Liver (tissue), 9 donors: Measurements from ENCODE around the gene M6PR. TPM values are rescaled to one million over a fixed set of nuclear protein-coding genes. Genes with fewer than 3 reads are reported as not detected.

Experiments used
- DNase-seq: peaks from one replicate; pipeline ENCODE4 v3.0.0-alpha.2; 2017; ENCODE audit warnings: low spot score
- H3K27ac ChIP-seq, 2 donors: one replicate each; pipeline ENCODE4 v1.7.0; 2013; ENCODE audit warnings: inconsistent platforms in 2 of 2, low read length in 2 of 2, control low read depth in 1 of 2, low read depth in 1 of 2, mild to moderate bottlenecking in 1 of 2
- H3K27me3 ChIP-seq, 4 donors: one replicate each; pipeline versions ENCODE4 v1.6.1 to v1.7.0; 2013; ENCODE audit warnings: low read length in 3 of 4, inconsistent platforms in 1 of 4, mild to moderate bottlenecking in 1 of 4, moderate library complexity in 1 of 4; ENCODE audit not compliant: control insufficient read depth in 4 of 4, insufficient read depth in 4 of 4
- H3K36me3 ChIP-seq, 4 donors: one replicate each; pipeline versions ENCODE4 v1.6.1 to v1.7.0; 2013; ENCODE audit warnings: low read length in 3 of 4, mild to moderate bottlenecking in 3 of 4, low read depth in 1 of 4, moderate library complexity in 1 of 4; ENCODE audit not compliant: control insufficient read depth in 4 of 4, insufficient read depth in 3 of 4
- H3K4me1 ChIP-seq, 4 donors: one replicate each; pipeline versions ENCODE4 v1.6.1 to v1.7.0; 2013; ENCODE audit warnings: low read length in 3 of 4, mild to moderate bottlenecking in 3 of 4, moderate library complexity in 1 of 4; ENCODE audit not compliant: control insufficient read depth in 4 of 4, insufficient read depth in 4 of 4
- H3K4me3 ChIP-seq, 3 donors: one replicate each; pipeline versions ENCODE4 v1.6.1 to v1.7.0; 2013; ENCODE audit warnings: low read length in 3 of 3, control low read depth in 1 of 3, low read depth in 1 of 3, mild to moderate bottlenecking in 1 of 3
- H3K9ac ChIP-seq, 2 donors: one replicate each; pipeline ENCODE4 v1.7.0; 2013; ENCODE audit warnings: low read length in 2 of 2, mild to moderate bottlenecking in 2 of 2, moderate library complexity in 2 of 2, control low read depth in 1 of 2, low read depth in 1 of 2
- H3K9me3 ChIP-seq, 4 donors: one replicate each; pipeline versions ENCODE4 v1.6.1 to v1.7.0; 2013; ENCODE audit warnings: low read length in 3 of 4; ENCODE audit not compliant: control insufficient read depth in 4 of 4
- CTCF ChIP-seq: fragments of 150-350 bp; IDR thresholded peaks from 2 replicates; pipeline ENCODE4 v1.5.1; 2017; ENCODE audit warnings: improper control_type of control experiment, low read depth, low read length; ENCODE audit not compliant: missing input control
- EGR1 ChIP-seq, 2 donors: IDR thresholded peaks; 2 replicates each; pipeline ENCODE4 v1.6.1; 2016 to 2018; ENCODE audit warnings: antibody characterized with exemption in 2 of 2, low read depth in 2 of 2
- FOXA1 ChIP-seq: IDR thresholded peaks from 2 replicates; pipeline ENCODE4 v1.6.1; 2016; ENCODE audit warnings: antibody characterized with exemption
- FOXA2 ChIP-seq: IDR thresholded peaks from 2 replicates; pipeline ENCODE4 v1.6.1; 2016; ENCODE audit warnings: antibody characterized with exemption
- GABPA ChIP-seq, 2 donors: IDR thresholded peaks in 1 of 2; conservative IDR thresholded peaks in 1 of 2; 2 replicates each; pipeline ENCODE4 v1.6.1; 2016; ENCODE audit warnings: antibody characterized with exemption in 2 of 2, mild to moderate bottlenecking in 1 of 2, moderate library complexity in 1 of 2
- HNF4A ChIP-seq, 2 donors: conservative IDR thresholded peaks; 2 replicates each; pipeline ENCODE4 v1.6.1; 2016; ENCODE audit warnings: antibody characterized with exemption in 2 of 2, mild to moderate bottlenecking in 2 of 2
- HNF4G ChIP-seq: IDR thresholded peaks from 2 replicates; pipeline ENCODE4 v1.6.1; 2016; ENCODE audit warnings: antibody characterized with exemption
- JUND ChIP-seq, 2 donors: IDR thresholded peaks; 2 replicates each; pipeline ENCODE4 v1.6.1; 2016; ENCODE audit warnings: antibody characterized with exemption in 2 of 2
- NR2F2 ChIP-seq: IDR thresholded peaks from 2 replicates; pipeline ENCODE4 v1.6.1; 2016; ENCODE audit warnings: antibody characterized with exemption
- RAD21 ChIP-seq, 2 donors: IDR thresholded peaks; 2 replicates each; pipeline ENCODE4 v1.6.1; 2016; ENCODE audit warnings: antibody characterized with exemption in 2 of 2, mild to moderate bottlenecking in 2 of 2
- REST ChIP-seq: IDR thresholded peaks from 2 replicates; pipeline ENCODE4 v1.6.1; 2016; ENCODE audit warnings: antibody characterized with exemption, mild to moderate bottlenecking
- RXRA ChIP-seq, 2 donors: IDR thresholded peaks; 2 replicates each; pipeline ENCODE4 v1.6.1; 2017 to 2018; ENCODE audit warnings: antibody characterized with exemption in 2 of 2, mild to moderate bottlenecking in 1 of 2
- SP1 ChIP-seq: IDR thresholded peaks from 2 replicates; pipeline ENCODE4 v1.6.1; 2018; ENCODE audit warnings: antibody characterized with exemption, mild to moderate bottlenecking
- TAF1 ChIP-seq: conservative IDR thresholded peaks from 2 replicates; pipeline ENCODE4 v1.6.1; 2016; ENCODE audit warnings: antibody characterized with exemption, mild to moderate bottlenecking
- YY1 ChIP-seq: IDR thresholded peaks from 2 replicates; pipeline ENCODE4 v1.6.1; 2016; ENCODE audit warnings: antibody characterized with exemption, mild to moderate bottlenecking
- WGBS: extraction: QIAGEN DNeasy Blood & Tissue Kit; methylation state at CpG from one replicate; pipeline ENCODE4 v1.1.7; 2013; 5-methylcytosine and 5-hydroxymethylcytosine counted together
- polyA plus RNA-seq, 2 donors: library from polyadenylated mRNA; stranded (reverse) in 1 of 2; unstranded in 1 of 2; fragments of 200-250 nt in 1 of 2; fragments of >200 nt in 1 of 2; fragmentation: Nextera tagmentation in 1 of 2; extraction: Ambion mirVana in 1 of 2; gene quantifications; one replicate each; pipeline versions ENCODE4 v1.2.1 to v1.2.3, GENCODE V29; 2013 to 2015
- total RNA-seq, 2 donors: library from RNA; depleted of rRNA; stranded (reverse); fragments of >200 nt; gene quantifications; one replicate each; pipeline ENCODE4 v1.2.3, GENCODE V29; 2014
- TF ChIP-seq, protein P1 (sequence below): IDR thresholded peaks from 2 replicates; pipeline ENCODE4 v1.6.1; 2016; ENCODE audit warnings: antibody characterized with exemption
- TF ChIP-seq, protein P2 (sequence below): IDR thresholded peaks from 2 replicates; pipeline ENCODE4 v1.6.1; 2016; ENCODE audit warnings: antibody characterized with exemption
- TF ChIP-seq, protein P3 (sequence below): IDR thresholded peaks from 2 replicates; pipeline ENCODE4 v1.6.1; 2016; ENCODE audit warnings: antibody characterized with exemption
- donor health status: healthy.
- donor health status: healthy.
- donor health status: healthy.
- donor health status: healthy.
- donor health status: healthy.

M6PR gene
- total RNA-seq (100 to 1,000 TPM in 1 of 2 donors, 10 to 100 TPM in 1; 44.5 to 118 TPM), polyA plus RNA-seq (10 to 100 TPM; 38.7 to 48.9 TPM)

GRCh38 chr12:8949342-8950220, at the start of gene M6PR:
Gene M6PR (minus strand): TSS chr12:8949645. CDS start chr12:8946404, 3,241 bp downstream.
- Histone ChIP-seq H3K36me3 (peaks cover 4 to 14% (median 12%) of the 10 kb centered on the region in 4 donors), H3K4me3 (peak within 1 kb of the TSS; percentile 75 to 98 (median 81)), H3K27ac (peak within 1 kb of the TSS; percentile 93 to 97), H3K9me3 (peaks cover 0 to 9% (median 3%) of the 10 kb centered on the region in 4 donors), H3K4me1 (peaks cover 0 to 34% (median 26%) of the 10 kb centered on the region in 4 donors), H3K9ac (peak within 1 kb of the TSS; percentile 69 to 95), H3K27me3 (no peaks in the 10 kb centered on the region)
- WGBS = under 1% methylated on average over 66 of the region's 66 CpGs
- TF ChIP-seq CTCF (peak; percentile 14), EGR1 (IDR thresholded peaks at IDR 0.05; ENCODE audit: low read depth in 2 of 2) (no peak), FOXA1 (no peak), GABPA (IDR thresholded peaks at IDR 0.05 in 1 of 2, conservative IDR thresholded peaks at IDR 0.05 in 1 of 2) (peak; percentile 87 to 95), HNF4A (conservative IDR thresholded peaks at IDR 0.05) (peak in 1 of 2 donors; percentile 15), YY1 (peak; percentile 57), REST (no peak), NR2F2 (peak; percentile 29), FOXA2 (no peak), HNF4G (no peak), TAF1 (peak; percentile 54), SP1 (peak; percentile 65), JUND (IDR thresholded peaks at IDR 0.05) (no peak), RXRA (IDR thresholded peaks at IDR 0.05) (peak; percentile 38 to 45), RAD21 (IDR thresholded peaks at IDR 0.05) (peak; percentile 54 to 63)
- TF ChIP-seq, protein P1, sequence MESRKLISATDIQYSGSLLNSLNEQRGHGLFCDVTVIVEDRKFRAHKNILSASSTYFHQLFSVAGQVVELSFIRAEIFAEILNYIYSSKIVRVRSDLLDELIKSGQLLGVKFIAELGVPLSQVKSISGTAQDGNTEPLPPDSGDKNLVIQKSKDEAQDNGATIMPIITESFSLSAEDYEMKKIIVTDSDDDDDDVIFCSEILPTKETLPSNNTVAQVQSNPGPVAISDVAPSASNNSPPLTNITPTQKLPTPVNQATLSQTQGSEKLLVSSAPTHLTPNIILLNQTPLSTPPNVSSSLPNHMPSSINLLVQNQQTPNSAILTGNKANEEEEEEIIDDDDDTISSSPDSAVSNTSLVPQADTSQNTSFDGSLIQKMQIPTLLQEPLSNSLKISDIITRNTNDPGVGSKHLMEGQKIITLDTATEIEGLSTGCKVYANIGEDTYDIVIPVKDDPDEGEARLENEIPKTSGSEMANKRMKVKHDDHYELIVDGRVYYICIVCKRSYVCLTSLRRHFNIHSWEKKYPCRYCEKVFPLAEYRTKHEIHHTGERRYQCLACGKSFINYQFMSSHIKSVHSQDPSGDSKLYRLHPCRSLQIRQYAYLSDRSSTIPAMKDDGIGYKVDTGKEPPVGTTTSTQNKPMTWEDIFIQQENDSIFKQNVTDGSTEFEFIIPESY = peak; percentile 77
- TF ChIP-seq, protein P2, sequence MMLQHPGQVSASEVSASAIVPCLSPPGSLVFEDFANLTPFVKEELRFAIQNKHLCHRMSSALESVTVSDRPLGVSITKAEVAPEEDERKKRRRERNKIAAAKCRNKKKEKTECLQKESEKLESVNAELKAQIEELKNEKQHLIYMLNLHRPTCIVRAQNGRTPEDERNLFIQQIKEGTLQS = no peak
- TF ChIP-seq, protein P3, sequence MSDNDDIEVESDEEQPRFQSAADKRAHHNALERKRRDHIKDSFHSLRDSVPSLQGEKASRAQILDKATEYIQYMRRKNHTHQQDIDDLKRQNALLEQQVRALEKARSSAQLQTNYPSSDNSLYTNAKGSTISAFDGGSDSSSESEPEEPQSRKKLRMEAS = peak; percentile 82
- DNase-seq = peak; percentile 90
